RWPE2 (cell line): ENCODE data around the gene ARL1.
A peak's percentile ranks its signal among the peaks of the same experiment; 100 is the strongest.

Experiments used
- ATAC-seq: fragments of 200-7000 bp; cut with Tn5 transposase; 3 replicates; pipeline ENCODE4 v1.9.1; 2021; ENCODE audit warnings: low read depth
- DNase-seq: peaks from one replicate; pipeline ENCODE4 v3.0.0-alpha.2; 2020; ENCODE audit warnings: low spot score
- H3K27ac ChIP-seq: fragments of 450-650 bp; 2 replicates; pipeline ENCODE4 v1.5.1; 2017; ENCODE audit warnings: mild to moderate bottlenecking; ENCODE audit not compliant: poor library complexity, severe bottlenecking
- H3K27me3 ChIP-seq: fragments of 250-450 bp; sonication (Bioruptor Pico); 2 replicates; pipeline ENCODE4 v1.5.1; 2021; ENCODE audit warnings: mild to moderate bottlenecking, moderate library complexity; ENCODE audit not compliant: insufficient read depth, poor library complexity, severe bottlenecking
- H3K36me3 ChIP-seq: fragments of 250-450 bp; sonication (Bioruptor Pico); 2 replicates; pipeline ENCODE4 v1.5.1; 2020; ENCODE audit warnings: low read depth, mild to moderate bottlenecking, moderate library complexity
- H3K4me1 ChIP-seq: fragments of 250-450 bp; sonication (Bioruptor Pico); 2 replicates; pipeline ENCODE4 v1.5.1; 2021; ENCODE audit warnings: mild to moderate bottlenecking, moderate library complexity; ENCODE audit not compliant: insufficient read depth, poor library complexity, severe bottlenecking
- H3K4me3 ChIP-seq: fragments of 250-450 bp; sonication (Bioruptor Pico); 2 replicates; pipeline ENCODE4 v1.5.1; 2021; ENCODE audit warnings: mild to moderate bottlenecking, moderate library complexity; ENCODE audit not compliant: severe bottlenecking
- H3K9me3 ChIP-seq: fragments of 250-450 bp; sonication (Bioruptor Pico); 2 replicates; pipeline ENCODE4 v1.5.1; 2021; ENCODE audit warnings: mild to moderate bottlenecking, moderate library complexity; ENCODE audit not compliant: severe bottlenecking
- TF ChIP-seq, protein P1 (sequence below): fragments of 450-650 bp; IDR thresholded peaks from one replicate; pipeline ENCODE4 v1.5.1; 2017; ENCODE audit warnings: mild to moderate bottlenecking, moderate library complexity; ENCODE audit not compliant: poor library complexity, severe bottlenecking

The ARL1 gene

DNA sequence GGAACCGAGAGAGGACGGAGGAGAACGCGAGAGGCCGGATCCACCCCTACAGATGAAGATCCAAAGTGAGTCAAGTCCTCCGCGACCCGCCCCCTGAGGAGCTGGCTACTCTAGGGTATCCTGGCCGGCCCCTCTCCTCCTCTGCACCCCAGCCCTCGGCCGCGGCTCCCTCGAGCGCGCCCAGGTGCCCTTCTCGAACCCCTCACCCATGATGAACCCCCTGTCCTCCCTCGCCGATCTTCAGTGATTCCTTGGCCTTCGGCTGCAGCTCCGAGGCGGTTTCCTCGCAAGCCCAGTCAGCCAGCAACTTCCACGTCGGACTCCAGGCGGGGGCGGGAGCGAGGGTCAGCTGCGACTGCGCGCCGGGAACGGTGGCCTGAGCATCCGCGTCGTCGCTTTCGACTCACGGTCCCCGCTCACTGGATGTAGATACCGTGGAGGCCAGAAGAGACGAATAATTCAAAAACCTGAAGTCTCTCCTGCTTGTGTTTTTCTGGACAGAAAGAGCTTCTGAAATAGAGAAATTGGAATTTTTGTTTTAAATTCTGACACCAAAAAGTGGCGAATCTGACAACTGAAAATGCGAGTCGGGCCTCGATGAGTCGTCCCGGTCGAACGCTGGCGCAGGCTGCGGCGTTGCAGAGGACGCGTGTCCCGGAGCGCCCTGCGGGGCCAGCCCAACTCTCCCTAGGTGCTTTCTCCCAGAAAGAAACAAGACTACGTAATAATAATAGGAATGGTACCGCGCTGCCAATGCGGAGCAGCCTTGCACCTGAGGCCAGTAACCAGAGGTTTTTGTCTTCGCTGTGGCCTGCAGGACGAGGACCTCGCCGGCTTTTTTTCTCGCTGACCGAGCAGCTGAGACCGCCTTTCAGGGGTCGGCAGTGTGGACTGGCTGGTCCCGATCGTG lies at the start of gene ARL1:
Gene ARL1 (minus strand): TSS at position 337 of the 910 bp plus-strand sequence. CDS start 127 bp downstream, at position 210.
- Histone ChIP-seq H3K4me3 (peak within 1 kb of the TSS; percentile 73), H3K27ac (peak within 1 kb of the TSS; percentile 75), H3K36me3 (peaks cover 17% of the 10 kb centered on the region), H3K9me3 (no peaks in the 10 kb centered on the region), H3K27me3 (no peaks in the 10 kb centered on the region), H3K4me1 (peaks cover 10% of the 10 kb centered on the region)
- DNase-seq (peak; percentile 84), ATAC-seq (peak; percentile 86)
- TF ChIP-seq, protein P1, sequence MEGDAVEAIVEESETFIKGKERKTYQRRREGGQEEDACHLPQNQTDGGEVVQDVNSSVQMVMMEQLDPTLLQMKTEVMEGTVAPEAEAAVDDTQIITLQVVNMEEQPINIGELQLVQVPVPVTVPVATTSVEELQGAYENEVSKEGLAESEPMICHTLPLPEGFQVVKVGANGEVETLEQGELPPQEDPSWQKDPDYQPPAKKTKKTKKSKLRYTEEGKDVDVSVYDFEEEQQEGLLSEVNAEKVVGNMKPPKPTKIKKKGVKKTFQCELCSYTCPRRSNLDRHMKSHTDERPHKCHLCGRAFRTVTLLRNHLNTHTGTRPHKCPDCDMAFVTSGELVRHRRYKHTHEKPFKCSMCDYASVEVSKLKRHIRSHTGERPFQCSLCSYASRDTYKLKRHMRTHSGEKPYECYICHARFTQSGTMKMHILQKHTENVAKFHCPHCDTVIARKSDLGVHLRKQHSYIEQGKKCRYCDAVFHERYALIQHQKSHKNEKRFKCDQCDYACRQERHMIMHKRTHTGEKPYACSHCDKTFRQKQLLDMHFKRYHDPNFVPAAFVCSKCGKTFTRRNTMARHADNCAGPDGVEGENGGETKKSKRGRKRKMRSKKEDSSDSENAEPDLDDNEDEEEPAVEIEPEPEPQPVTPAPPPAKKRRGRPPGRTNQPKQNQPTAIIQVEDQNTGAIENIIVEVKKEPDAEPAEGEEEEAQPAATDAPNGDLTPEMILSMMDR = no peak

DNA sequence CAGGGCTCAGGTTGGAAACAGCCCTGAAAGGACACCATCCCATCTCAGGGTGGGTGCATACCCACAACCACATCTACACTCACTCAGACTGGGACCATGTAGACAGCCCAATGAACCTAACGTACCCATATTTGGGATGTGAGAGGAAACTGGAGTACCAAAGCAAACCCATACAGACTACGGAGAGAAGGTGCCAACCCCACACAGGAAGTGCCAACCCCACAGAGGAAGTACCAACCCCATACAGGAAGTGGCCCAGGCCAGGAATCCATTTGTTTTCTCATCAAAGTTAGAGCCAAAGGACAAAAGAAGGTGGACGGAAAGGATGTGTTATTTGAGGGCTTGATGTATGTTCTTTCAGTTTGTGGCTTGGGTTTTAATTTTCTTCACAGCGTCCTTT lies 48.1 kb upstream of the ARL1 start:
- Histone ChIP-seq H3K9me3 (no peaks in the 10 kb centered on the region), H3K36me3 (no peaks in the 10 kb centered on the region), H3K4me3 (no peak overlapping the region), H3K4me1 (peaks cover 9% of the 10 kb centered on the region), H3K27me3 (no peaks in the 10 kb centered on the region), H3K27ac (no peak overlapping the region)
- no peak for ATAC-seq
- no peak for DNase-seq
- TF ChIP-seq, protein P1 = no peak

DNA sequence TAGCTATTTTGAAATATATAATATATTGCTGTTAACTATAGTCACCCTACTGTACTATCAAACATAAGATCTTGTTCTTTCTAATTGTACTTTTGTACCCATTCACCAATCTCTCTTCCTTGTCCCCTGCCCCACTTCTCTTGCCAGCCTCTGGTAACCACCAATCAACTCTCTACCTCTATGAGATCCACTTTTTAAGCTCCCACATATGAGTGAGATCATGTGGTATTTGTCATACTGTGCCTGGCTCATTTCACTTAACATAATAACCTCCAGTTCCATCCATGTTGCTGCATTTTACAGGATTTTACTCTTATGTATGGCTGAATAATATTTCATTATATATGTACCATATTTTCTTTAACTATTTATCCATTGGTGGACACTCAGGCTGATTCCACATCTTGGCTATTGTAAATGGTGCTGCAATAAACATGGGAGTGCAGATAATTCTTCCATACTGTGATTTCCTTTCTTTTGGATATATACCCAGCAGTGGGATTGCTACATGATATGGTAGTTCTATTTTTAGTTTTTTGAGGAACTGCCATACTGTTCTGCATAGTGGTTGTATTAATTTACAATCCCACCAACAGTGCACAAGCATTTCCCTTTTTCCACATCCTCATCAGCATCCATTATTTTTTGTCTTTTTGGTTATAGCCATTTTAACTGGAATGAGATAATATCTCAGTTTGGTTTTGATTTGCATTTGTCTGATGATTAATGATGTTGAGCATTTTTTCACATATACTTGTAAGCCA lies 34.1 kb upstream of the ARL1 start:
- Histone ChIP-seq H3K9me3 (no peaks in the 10 kb centered on the region), H3K27ac (no peak overlapping the region), H3K36me3 (no peaks in the 10 kb centered on the region), H3K4me3 (no peak overlapping the region), H3K27me3 (no peaks in the 10 kb centered on the region), H3K4me1 (no peaks in the 10 kb centered on the region)
- ATAC-seq (no peak), DNase-seq (no peak)
- TF ChIP-seq, protein P1 = no peak

DNA sequence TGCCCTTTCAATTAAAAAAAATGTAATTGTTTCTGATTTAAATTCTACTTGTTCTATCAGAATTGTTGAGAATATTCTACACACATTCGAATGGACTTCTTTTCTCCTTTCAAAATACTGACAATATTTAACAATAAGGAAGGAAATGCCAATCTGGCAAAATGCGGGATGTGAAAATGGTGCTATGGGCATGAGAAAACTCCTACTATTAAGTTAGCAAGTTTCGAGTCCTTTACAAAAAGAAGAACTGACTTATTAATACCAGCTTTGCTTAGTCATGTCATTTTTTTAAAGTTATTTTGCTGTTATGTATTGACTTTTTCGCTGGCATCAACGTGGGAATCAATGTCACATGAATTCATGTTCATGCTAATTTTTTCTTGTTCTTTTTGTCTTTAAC lies 31.7 kb upstream of the ARL1 start:
- DNase-seq = no peak
- Histone ChIP-seq H3K27ac (no peak overlapping the region), H3K4me1 (no peaks in the 10 kb centered on the region), H3K9me3 (no peaks in the 10 kb centered on the region), H3K4me3 (no peak overlapping the region), H3K27me3 (no peaks in the 10 kb centered on the region), H3K36me3 (no peaks in the 10 kb centered on the region)
- TF ChIP-seq, protein P1 = no peak
- ATAC-seq = no peak
